ENCODE results near the gene TAF3. TPM values are rescaled to one million over a fixed set of nuclear protein-coding genes. Genes with fewer than 3 reads are reported as not detected.
A peak's percentile ranks its signal among the peaks of the same experiment; 100 is the strongest.

TAF3 gene
- polyA plus RNA-seq, 1 donor, result 5.0 TPM

- 100% methylated on average over 1 of the region's 2 CpGs for WGBS (ENCODE audit: insufficient coverage, low lambda C conversion rate)
- DNase-seq, result no peak
- H3K27me3 ChIP-seq (ENCODE audit: control insufficient read depth, insufficient read depth, low read length), result no peaks in the 10 kb centered on the region
Observed at GRCh38 chr10:7836571-7836970, 18.3 kb downstream of the TAF3 start.

GRCh38 chr10:7846591-7846990 lies 28.3 kb downstream of the TAF3 start:
- DNase-seq, result no peak
- no peaks in the 10 kb centered on the region for H3K36me3 ChIP-seq (ENCODE audit: control insufficient read depth, insufficient read depth, low read length)
- no peaks in the 10 kb centered on the region for H3K4me1 ChIP-seq (ENCODE audit: control insufficient read depth, insufficient read depth, low read length)
- no peak overlapping the region for H3K4me3 ChIP-seq (ENCODE audit: low read length)
- WGBS (ENCODE audit: insufficient coverage, low lambda C conversion rate), result 80% methylated on average over 1 of the region's 1 CpG
- H3K9me3 ChIP-seq (ENCODE audit: control insufficient read depth, low read depth, low read length), result no peaks in the 10 kb centered on the region
- no peak overlapping the region for H3K27ac ChIP-seq (ENCODE audit: low read length)
- H3K27me3 ChIP-seq (ENCODE audit: control insufficient read depth, insufficient read depth, low read length), result no peaks in the 10 kb centered on the region

More at GRCh38 chr10:7836571-7836970, 18.3 kb downstream of the TAF3 start:
- Histone ChIP-seq H3K36me3 (ENCODE audit: control insufficient read depth, insufficient read depth, low read length) (no peaks in the 10 kb centered on the region), H3K4me1 (ENCODE audit: control insufficient read depth, insufficient read depth, low read length) (no peaks in the 10 kb centered on the region), H3K27ac (ENCODE audit: low read length) (no peak overlapping the region), H3K9me3 (ENCODE audit: control insufficient read depth, low read depth, low read length) (no peaks in the 10 kb centered on the region), H3K4me3 (ENCODE audit: low read length) (no peak overlapping the region)

GRCh38 chr10:7853226-7853842 lies 35.0 kb downstream of the TAF3 start:
- no peaks in the 10 kb centered on the region for H3K9me3 ChIP-seq (ENCODE audit: control insufficient read depth, low read depth, low read length)
- H3K4me3 ChIP-seq (ENCODE audit: low read length), result no peak overlapping the region
- H3K27me3 ChIP-seq (ENCODE audit: control insufficient read depth, insufficient read depth, low read length), result no peaks in the 10 kb centered on the region
- no peak overlapping the region for H3K27ac ChIP-seq (ENCODE audit: low read length)
- H3K36me3 ChIP-seq (ENCODE audit: control insufficient read depth, insufficient read depth, low read length), result no peaks in the 10 kb centered on the region
- no peak for DNase-seq
- 57% methylated on average over 1 of the region's 4 CpGs for WGBS (ENCODE audit: insufficient coverage, low lambda C conversion rate)
- H3K4me1 ChIP-seq (ENCODE audit: control insufficient read depth, insufficient read depth, low read length), result peaks cover 9% of the 10 kb centered on the region

- no peaks in the 10 kb centered on the region for H3K27me3 ChIP-seq (ENCODE audit: control insufficient read depth, insufficient read depth, low read length)
- no peaks in the 10 kb centered on the region for H3K9me3 ChIP-seq (ENCODE audit: control insufficient read depth, low read depth, low read length)
- no peak overlapping the region for H3K4me3 ChIP-seq (ENCODE audit: low read length)
- no peak overlapping the region for H3K27ac ChIP-seq (ENCODE audit: low read length)
- H3K4me1 ChIP-seq (ENCODE audit: control insufficient read depth, insufficient read depth, low read length), result peaks cover 9% of the 10 kb centered on the region
- WGBS (ENCODE audit: insufficient coverage, low lambda C conversion rate), result 10% methylated on average over 2 of the region's 3 CpGs
- DNase-seq, result no peak
- H3K36me3 ChIP-seq (ENCODE audit: control insufficient read depth, insufficient read depth, low read length), result no peaks in the 10 kb centered on the region
Observed at GRCh38 chr10:7853890-7854289, 35.6 kb downstream of the TAF3 start.

- WGBS (ENCODE audit: insufficient coverage, low lambda C conversion rate), result 100% methylated on average over 1 of the region's 4 CpGs
- no peak for DNase-seq
- H3K4me1 ChIP-seq (ENCODE audit: control insufficient read depth, insufficient read depth, low read length), result peaks cover 9% of the 10 kb centered on the region
- no peaks in the 10 kb centered on the region for H3K36me3 ChIP-seq (ENCODE audit: control insufficient read depth, insufficient read depth, low read length)
- H3K27ac ChIP-seq (ENCODE audit: low read length), result no peak overlapping the region
- no peak overlapping the region for H3K4me3 ChIP-seq (ENCODE audit: low read length)
- no peaks in the 10 kb centered on the region for H3K9me3 ChIP-seq (ENCODE audit: control insufficient read depth, low read depth, low read length)
- H3K27me3 ChIP-seq (ENCODE audit: control insufficient read depth, insufficient read depth, low read length), result no peaks in the 10 kb centered on the region
Observed at GRCh38 chr10:7855205-7855604, 36.9 kb downstream of the TAF3 start.

- 13% methylated on average over 2 of the region's 4 CpGs for WGBS (ENCODE audit: insufficient coverage, low lambda C conversion rate)
- Histone ChIP-seq H3K4me3 (ENCODE audit: low read length) (peak overlapping the region; percentile 25), H3K4me1 (ENCODE audit: control insufficient read depth, insufficient read depth, low read length) (peaks cover 9% of the 10 kb centered on the region), H3K27ac (ENCODE audit: low read length) (peak overlapping the region; percentile 14), H3K9me3 (ENCODE audit: control insufficient read depth, low read depth, low read length) (peaks cover 4% of the 10 kb centered on the region), H3K27me3 (ENCODE audit: control insufficient read depth, insufficient read depth, low read length) (no peaks in the 10 kb centered on the region), H3K36me3 (ENCODE audit: control insufficient read depth, insufficient read depth, low read length) (no peaks in the 10 kb centered on the region)
- peak in 1 of 2 donors; percentile 32 for DNase-seq
Observed at GRCh38 chr10:7856678-7857077, 38.4 kb downstream of the TAF3 start.

GRCh38 chr10:7857262-7857661 lies 39.0 kb downstream of the TAF3 start:
- peaks cover 9% of the 10 kb centered on the region for H3K4me1 ChIP-seq (ENCODE audit: control insufficient read depth, insufficient read depth, low read length)
- H3K9me3 ChIP-seq (ENCODE audit: control insufficient read depth, low read depth, low read length), result peaks cover 5% of the 10 kb centered on the region
- no peaks in the 10 kb centered on the region for H3K27me3 ChIP-seq (ENCODE audit: control insufficient read depth, insufficient read depth, low read length)
- H3K36me3 ChIP-seq (ENCODE audit: control insufficient read depth, insufficient read depth, low read length), result no peaks in the 10 kb centered on the region
- peak overlapping the region; percentile 25 for H3K4me3 ChIP-seq (ENCODE audit: low read length)
- DNase-seq, result no peak
- WGBS (ENCODE audit: insufficient coverage, low lambda C conversion rate), result no CpG with 5 or more reads among the region's 4 CpGs
- peak overlapping the region; percentile 14 for H3K27ac ChIP-seq (ENCODE audit: low read length)

GRCh38 chr10:7861509-7862120 lies 43.3 kb downstream of the TAF3 start:
- Histone ChIP-seq H3K9me3 (ENCODE audit: control insufficient read depth, low read depth, low read length) (peaks cover 5% of the 10 kb centered on the region), H3K36me3 (ENCODE audit: control insufficient read depth, insufficient read depth, low read length) (no peaks in the 10 kb centered on the region), H3K27ac (ENCODE audit: low read length) (no peak overlapping the region), H3K4me3 (ENCODE audit: low read length) (no peak overlapping the region), H3K4me1 (ENCODE audit: control insufficient read depth, insufficient read depth, low read length) (peaks cover 3% of the 10 kb centered on the region), H3K27me3 (ENCODE audit: control insufficient read depth, insufficient read depth, low read length) (no peaks in the 10 kb centered on the region)
- no peak for DNase-seq
- WGBS (ENCODE audit: insufficient coverage, low lambda C conversion rate), result 94% methylated on average over 3 of the region's 4 CpGs

GRCh38 chr10:7862121-7862514 lies 43.8 kb downstream of the TAF3 start:
- Histone ChIP-seq H3K36me3 (ENCODE audit: control insufficient read depth, insufficient read depth, low read length) (no peaks in the 10 kb centered on the region), H3K27me3 (ENCODE audit: control insufficient read depth, insufficient read depth, low read length) (no peaks in the 10 kb centered on the region), H3K9me3 (ENCODE audit: control insufficient read depth, low read depth, low read length) (peaks cover 5% of the 10 kb centered on the region), H3K4me3 (ENCODE audit: low read length) (no peak overlapping the region), H3K4me1 (ENCODE audit: control insufficient read depth, insufficient read depth, low read length) (peaks cover 3% of the 10 kb centered on the region), H3K27ac (ENCODE audit: low read length) (no peak overlapping the region)
- no peak for DNase-seq

GRCh38 chr10:7866176-7866575 lies 47.9 kb downstream of the TAF3 start:
- Histone ChIP-seq H3K4me1 (ENCODE audit: control insufficient read depth, insufficient read depth, low read length) (no peaks in the 10 kb centered on the region), H3K36me3 (ENCODE audit: control insufficient read depth, insufficient read depth, low read length) (no peaks in the 10 kb centered on the region), H3K4me3 (ENCODE audit: low read length) (no peak overlapping the region), H3K27ac (ENCODE audit: low read length) (no peak overlapping the region), H3K9me3 (ENCODE audit: control insufficient read depth, low read depth, low read length) (peaks cover 5% of the 10 kb centered on the region), H3K27me3 (ENCODE audit: control insufficient read depth, insufficient read depth, low read length) (no peaks in the 10 kb centered on the region)
- DNase-seq, result no peak
- WGBS (ENCODE audit: insufficient coverage, low lambda C conversion rate), result 82% methylated on average over 2 of the region's 7 CpGs

- H3K9me3 ChIP-seq (ENCODE audit: control insufficient read depth, low read depth, low read length), result no peaks in the 10 kb centered on the region
- no peaks in the 10 kb centered on the region for H3K4me1 ChIP-seq (ENCODE audit: control insufficient read depth, insufficient read depth, low read length)
- DNase-seq, result peak in 1 of 2 donors; percentile 17
- no peaks in the 10 kb centered on the region for H3K36me3 ChIP-seq (ENCODE audit: control insufficient read depth, insufficient read depth, low read length)
- H3K27me3 ChIP-seq (ENCODE audit: control insufficient read depth, insufficient read depth, low read length), result no peaks in the 10 kb centered on the region
- no CpG with 5 or more reads among the region's 5 CpGs for WGBS (ENCODE audit: insufficient coverage, low lambda C conversion rate)
- peak overlapping the region; percentile 45 for H3K4me3 ChIP-seq (ENCODE audit: low read length)
- no peak overlapping the region for H3K27ac ChIP-seq (ENCODE audit: low read length)
Observed at GRCh38 chr10:7872041-7872442, 53.7 kb downstream of the TAF3 start.

Measured in large intestine (tissue), 3 donors.